Duodenal mucosa (tissue), 2 donors: Measurements from ENCODE around the gene ELP4.

ENCODE experiments used
- H3K27ac ChIP-seq: one replicate; pipeline ENCODE4 v1.7.0; 2013; ENCODE audit warnings: low read depth, low read length
- H3K27me3 ChIP-seq, 2 donors: one replicate each; pipeline ENCODE4 v1.7.0; 2013; ENCODE audit warnings: low read length in 2 of 2, control low read depth in 1 of 2; ENCODE audit not compliant: insufficient read depth in 2 of 2, control insufficient read depth in 1 of 2
- H3K36me3 ChIP-seq, 2 donors: one replicate each; pipeline ENCODE4 v1.7.0; 2013; ENCODE audit warnings: low read length in 2 of 2, control low read depth in 1 of 2; ENCODE audit not compliant: insufficient read depth in 2 of 2, control insufficient read depth in 1 of 2
- H3K4me1 ChIP-seq, 2 donors: one replicate each; pipeline ENCODE4 v1.7.0; 2013; ENCODE audit warnings: low read length in 2 of 2, control low read depth in 1 of 2; ENCODE audit not compliant: insufficient read depth in 2 of 2, control insufficient read depth in 1 of 2
- H3K4me3 ChIP-seq, 2 donors: one replicate each; pipeline ENCODE4 v1.7.0; 2013; ENCODE audit warnings: low read length in 2 of 2, low read depth in 1 of 2
- H3K9ac ChIP-seq, 2 donors: one replicate each; pipeline ENCODE4 v1.7.0; 2013; ENCODE audit warnings: low read length in 2 of 2, low read depth in 1 of 2
- H3K9me3 ChIP-seq, 2 donors: one replicate each; pipeline ENCODE4 v1.7.0; 2013; ENCODE audit warnings: low read length in 2 of 2, control low read depth in 1 of 2; ENCODE audit not compliant: control insufficient read depth in 1 of 2

The ELP4 gene

GRCh38 chr11:31763296-31763695 is 253.7 kb downstream of the ELP4 start:
- no peak overlapping the region for H3K9ac ChIP-seq
- H3K9me3 ChIP-seq, result no peaks in the 10 kb centered on the region
- no peaks in the 10 kb centered on the region for H3K27me3 ChIP-seq
- no peaks in the 10 kb centered on the region for H3K36me3 ChIP-seq
- no peak overlapping the region for H3K27ac ChIP-seq
- H3K4me1 ChIP-seq, result no peaks in the 10 kb centered on the region
- H3K4me3 ChIP-seq, result no peak overlapping the region

- Histone ChIP-seq H3K4me1 (no peaks in the 10 kb centered on the region), H3K27me3 (no peaks in the 10 kb centered on the region), H3K4me3 (no peak overlapping the region), H3K27ac (no peak overlapping the region), H3K36me3 (no peaks in the 10 kb centered on the region), H3K9ac (no peak overlapping the region), H3K9me3 (no peaks in the 10 kb centered on the region)
Measured at GRCh38 chr11:31764261-31764660, 254.7 kb downstream of the ELP4 start.

- H3K27ac ChIP-seq, result no peak overlapping the region
Measured at GRCh38 chr11:31764766-31765165, 255.2 kb downstream of the ELP4 start.

GRCh38 chr11:31767066-31767465 is 257.5 kb downstream of the ELP4 start:
- no peaks in the 10 kb centered on the region for H3K36me3 ChIP-seq
- no peaks in the 10 kb centered on the region for H3K4me1 ChIP-seq
- H3K27ac ChIP-seq, result no peak overlapping the region
- H3K9me3 ChIP-seq, result no peaks in the 10 kb centered on the region
- no peaks in the 10 kb centered on the region for H3K27me3 ChIP-seq
- H3K9ac ChIP-seq, result no peak overlapping the region
- no peak overlapping the region for H3K4me3 ChIP-seq

More at GRCh38 chr11:31764766-31765165, 255.2 kb downstream of the ELP4 start:
- Histone ChIP-seq H3K4me3 (no peak overlapping the region), H3K9me3 (no peaks in the 10 kb centered on the region), H3K4me1 (no peaks in the 10 kb centered on the region), H3K27me3 (no peaks in the 10 kb centered on the region), H3K9ac (no peak overlapping the region), H3K36me3 (no peaks in the 10 kb centered on the region)

- Histone ChIP-seq H3K9me3 (no peaks in the 10 kb centered on the region), H3K27ac (no peak overlapping the region), H3K27me3 (no peaks in the 10 kb centered on the region), H3K4me3 (no peak overlapping the region), H3K9ac (no peak overlapping the region), H3K36me3 (no peaks in the 10 kb centered on the region), H3K4me1 (no peaks in the 10 kb centered on the region)
Measured at GRCh38 chr11:31767685-31768084, 258.1 kb downstream of the ELP4 start.

- Histone ChIP-seq H3K9me3 (no peaks in the 10 kb centered on the region), H3K4me1 (no peaks in the 10 kb centered on the region), H3K9ac (no peak overlapping the region), H3K4me3 (no peak overlapping the region), H3K36me3 (no peaks in the 10 kb centered on the region), H3K27ac (no peak overlapping the region), H3K27me3 (no peaks in the 10 kb centered on the region)
Measured at GRCh38 chr11:31768749-31769640, 259.4 kb downstream of the ELP4 start.

GRCh38 chr11:31770011-31770700 is 260.6 kb downstream of the ELP4 start:
- Histone ChIP-seq H3K9me3 (no peaks in the 10 kb centered on the region), H3K9ac (no peak overlapping the region), H3K27me3 (no peaks in the 10 kb centered on the region), H3K36me3 (no peaks in the 10 kb centered on the region), H3K4me3 (no peak overlapping the region), H3K4me1 (no peaks in the 10 kb centered on the region), H3K27ac (no peak overlapping the region)

- no peaks in the 10 kb centered on the region for H3K36me3 ChIP-seq
- H3K9ac ChIP-seq, result no peak overlapping the region
- no peak overlapping the region for H3K4me3 ChIP-seq
- no peaks in the 10 kb centered on the region for H3K27me3 ChIP-seq
- H3K4me1 ChIP-seq, result no peaks in the 10 kb centered on the region
- no peak overlapping the region for H3K27ac ChIP-seq
- H3K9me3 ChIP-seq, result peaks cover 0 to 2% of the 10 kb centered on the region in 2 donors
Measured at GRCh38 chr11:31772412-31772811, 262.8 kb downstream of the ELP4 start.

GRCh38 chr11:31779374-31779791 is 269.8 kb downstream of the ELP4 start:
- H3K9ac ChIP-seq, result no peak overlapping the region
- no peak overlapping the region for H3K4me3 ChIP-seq
- H3K4me1 ChIP-seq, result no peaks in the 10 kb centered on the region
- H3K27ac ChIP-seq, result no peak overlapping the region
- no peaks in the 10 kb centered on the region for H3K36me3 ChIP-seq
- H3K9me3 ChIP-seq, result peaks cover 0 to 4% of the 10 kb centered on the region in 2 donors
- H3K27me3 ChIP-seq, result no peaks in the 10 kb centered on the region

GRCh38 chr11:31780078-31780477 is 270.5 kb downstream of the ELP4 start:
- Histone ChIP-seq H3K9ac (no peak overlapping the region), H3K4me1 (no peaks in the 10 kb centered on the region), H3K4me3 (no peak overlapping the region), H3K9me3 (peaks cover 0 to 4% of the 10 kb centered on the region in 2 donors), H3K27ac (no peak overlapping the region), H3K27me3 (no peaks in the 10 kb centered on the region), H3K36me3 (no peaks in the 10 kb centered on the region)
